GM21447 (cell line): ENCODE measurements around the gene ZCCHC2.
A peak's percentile ranks its signal among the peaks of the same experiment; 100 is the strongest.

Experiments used
- ATAC-seq: cut with Tn5 transposase; IDR thresholded peaks from one replicate; pipeline ENCODE4 v1.9.1; 2021; ENCODE audit not compliant: unreplicated experiment

Gene ZCCHC2

DNA sequence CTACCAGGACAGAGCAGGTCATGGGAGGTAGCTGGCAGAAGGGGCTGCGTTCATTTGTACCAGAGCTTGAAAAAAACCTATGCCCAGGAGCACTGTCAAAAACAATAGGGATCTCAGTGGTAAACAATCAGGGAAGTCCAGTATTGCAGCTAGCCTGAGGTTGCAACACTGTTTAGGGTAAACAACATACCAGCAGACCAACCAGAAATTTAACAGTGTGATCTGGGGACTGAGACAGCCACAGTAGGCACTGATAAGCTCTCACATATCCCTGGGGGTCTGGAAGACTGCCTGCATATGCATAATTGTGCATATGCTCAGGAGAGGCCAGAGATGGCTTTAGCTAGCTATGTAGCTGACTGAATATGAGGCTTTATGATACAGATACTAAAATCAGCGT, 12.0 kb upstream of the ZCCHC2 start:
- ATAC-seq: no peak

DNA sequence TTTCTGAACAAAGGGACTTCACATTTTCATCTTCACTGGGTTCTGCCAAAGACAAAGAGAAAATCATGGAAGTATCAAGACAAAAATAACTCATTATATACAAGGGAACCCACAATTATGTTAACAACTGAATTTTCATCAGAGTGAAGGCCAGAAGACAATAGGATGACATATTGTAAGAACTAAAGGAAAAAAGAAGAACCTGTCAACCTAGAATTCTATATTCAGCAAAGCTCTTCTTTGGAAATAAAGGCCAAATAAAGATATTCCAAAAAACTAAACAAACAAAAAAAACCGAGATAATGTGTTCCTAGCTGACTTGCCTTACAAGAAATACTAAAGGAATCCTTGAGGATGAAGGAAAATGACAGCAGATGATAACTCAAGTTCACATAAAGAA, 10.3 kb upstream of the ZCCHC2 start:
- ATAC-seq: no peak

DNA sequence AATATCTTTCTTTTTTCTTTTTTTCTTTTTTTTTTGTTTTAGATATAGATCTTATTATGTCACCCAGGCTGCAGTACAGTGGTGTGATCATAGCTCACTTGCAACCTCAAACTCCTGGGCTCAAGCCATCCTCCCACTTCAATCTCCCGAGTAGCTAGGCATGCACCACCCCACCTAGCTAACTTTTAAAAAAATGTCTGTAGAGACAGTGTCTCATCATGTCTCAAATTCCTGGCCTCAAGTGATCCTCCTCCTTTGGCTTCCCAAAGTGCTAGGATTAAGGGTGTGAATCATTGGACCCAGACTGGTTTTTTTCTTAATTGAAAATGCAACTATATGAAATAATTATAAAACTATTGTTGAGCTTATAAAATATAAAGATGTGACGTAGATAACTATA, 9.8 kb upstream of the ZCCHC2 start:
- ATAC-seq: no peak

DNA sequence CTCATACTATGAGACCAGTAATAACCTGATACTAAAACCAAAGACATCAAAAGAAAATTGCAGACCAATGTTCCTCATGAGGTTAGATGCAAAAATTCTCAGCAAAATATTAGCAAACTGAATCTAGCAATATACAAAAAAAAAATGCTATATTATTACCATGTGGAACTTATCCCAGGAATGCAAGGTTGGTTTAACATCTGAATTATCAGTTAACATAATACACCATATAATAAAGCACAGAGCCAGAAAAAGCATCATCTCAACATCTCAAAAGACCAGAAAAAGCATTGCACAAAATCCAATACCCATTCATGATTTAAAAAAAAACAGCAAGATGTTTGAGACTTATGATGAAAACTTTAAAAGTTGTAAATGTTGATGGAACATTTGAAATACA, 8.3 kb upstream of the ZCCHC2 start:
- ATAC-seq: no peak

DNA sequence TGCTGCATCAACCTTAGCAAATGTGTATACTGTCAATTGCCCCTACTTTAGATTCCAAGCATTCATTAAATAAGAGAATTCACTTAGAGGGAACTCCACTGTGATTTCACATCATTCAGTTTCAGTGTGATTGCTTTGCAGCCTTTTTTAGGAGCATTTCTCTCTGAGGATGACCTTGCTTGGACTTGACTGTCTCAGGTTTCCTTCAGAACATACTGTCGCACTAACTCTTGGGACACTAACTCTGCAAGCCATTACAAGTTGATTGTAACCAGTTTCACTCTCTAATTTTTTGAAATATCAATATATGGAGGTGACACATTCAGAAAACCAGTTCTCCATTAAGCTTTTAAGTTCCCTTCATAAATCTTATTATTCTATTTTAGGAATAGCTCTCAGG, 6.6 kb upstream of the ZCCHC2 start:
- ATAC-seq: no peak

DNA sequence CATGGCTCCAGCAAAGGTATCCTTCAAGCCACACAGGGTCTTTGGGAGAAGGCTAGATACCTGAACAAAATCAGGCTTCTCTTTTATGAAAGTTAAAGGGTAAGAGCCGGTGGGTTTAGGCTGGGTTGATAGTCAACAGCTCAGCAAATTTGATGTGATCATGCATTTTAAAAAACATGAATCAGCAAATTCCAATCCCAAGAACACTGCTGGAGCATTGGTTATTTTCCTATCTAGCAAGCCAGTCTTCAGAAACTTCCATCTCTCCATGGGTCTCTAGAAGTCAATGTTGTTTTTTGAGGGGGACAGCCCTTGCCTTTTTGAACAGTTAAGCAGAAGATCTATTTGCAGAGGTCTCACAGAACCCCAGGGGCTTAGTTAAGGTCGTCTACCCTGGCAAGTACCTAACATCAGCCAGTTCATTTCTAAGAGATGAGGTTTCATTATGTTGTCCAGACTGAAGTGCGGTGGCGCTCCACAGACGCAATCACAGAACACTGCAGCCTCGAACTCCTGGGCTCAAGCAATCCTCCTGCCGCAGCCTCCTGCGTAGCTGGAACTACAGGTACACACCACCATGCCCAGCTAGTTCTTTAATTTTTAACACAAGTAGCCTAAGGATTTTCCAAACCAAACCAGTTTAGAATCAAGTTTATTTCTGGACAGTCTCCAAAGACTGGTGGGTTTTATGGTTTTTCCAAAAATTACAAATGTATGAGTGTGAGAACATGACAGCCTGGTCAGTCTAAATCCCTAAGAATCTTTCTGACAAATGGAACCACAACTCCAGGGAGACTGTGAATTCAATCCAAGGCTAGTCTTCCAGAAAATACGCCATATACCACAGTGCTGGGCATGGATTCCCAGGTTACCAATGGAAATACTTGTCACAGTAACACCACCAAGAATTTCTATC, 4.1 kb upstream of the ZCCHC2 start:
- no peak for ATAC-seq

DNA sequence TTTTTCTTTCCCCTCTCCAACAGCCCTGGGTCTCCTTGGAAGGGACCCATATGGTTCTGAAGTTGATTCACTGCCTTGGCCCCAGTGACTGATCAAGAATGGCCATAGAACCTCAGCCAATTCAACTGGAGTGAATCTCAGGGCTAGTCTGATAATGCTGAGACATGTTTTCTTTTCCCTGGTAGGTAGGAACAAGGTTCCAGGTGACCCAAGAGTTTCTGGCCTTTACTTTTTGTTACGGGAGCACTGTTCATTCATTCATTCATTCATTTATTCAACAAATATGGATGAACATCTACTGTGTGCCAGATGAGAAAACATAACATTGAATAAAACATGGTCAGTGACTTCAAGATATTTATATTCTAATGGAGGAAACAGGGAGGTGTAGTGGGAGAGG, 3.1 kb upstream of the ZCCHC2 start:
- ATAC-seq: no peak

DNA sequence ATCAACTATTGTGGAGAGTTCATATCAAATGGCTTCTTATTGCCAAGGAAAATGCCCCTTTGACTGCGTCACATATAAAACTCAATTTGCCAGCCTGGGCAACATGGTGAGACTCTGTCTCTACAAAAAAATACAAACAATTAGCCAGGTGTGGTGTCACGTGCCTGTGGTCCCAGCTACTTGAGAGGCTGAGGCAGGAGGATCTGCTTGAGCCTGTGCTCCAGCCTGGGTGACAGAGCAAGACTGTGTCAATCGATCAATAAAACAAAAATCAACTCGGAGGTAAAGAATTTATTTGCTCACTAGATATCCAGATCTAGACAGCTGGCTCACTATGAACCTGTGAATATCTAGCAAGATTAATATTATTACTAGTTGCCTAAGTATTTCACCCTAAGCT, 1.7 kb upstream of the ZCCHC2 start:
- ATAC-seq: no peak

DNA sequence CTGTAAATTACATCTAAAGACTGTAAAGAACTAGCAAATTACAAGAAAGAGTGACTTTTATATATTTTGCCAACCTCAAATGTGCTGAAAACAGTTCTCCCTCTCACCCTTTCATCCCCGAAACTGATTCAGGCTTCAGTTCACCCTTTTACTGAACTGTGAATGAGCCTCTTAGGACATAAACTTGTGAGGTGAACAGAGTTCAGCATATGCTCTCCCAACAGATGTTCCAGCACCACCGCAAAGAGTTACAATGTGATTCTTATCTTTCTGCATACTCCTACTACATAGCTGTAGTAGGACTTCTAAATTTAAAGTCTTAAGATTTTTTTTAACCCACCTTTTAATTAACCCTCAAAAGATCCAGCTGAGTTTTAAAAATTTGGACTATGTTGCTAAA, 1.2 kb upstream of the ZCCHC2 start:
- ATAC-seq: no peak

DNA sequence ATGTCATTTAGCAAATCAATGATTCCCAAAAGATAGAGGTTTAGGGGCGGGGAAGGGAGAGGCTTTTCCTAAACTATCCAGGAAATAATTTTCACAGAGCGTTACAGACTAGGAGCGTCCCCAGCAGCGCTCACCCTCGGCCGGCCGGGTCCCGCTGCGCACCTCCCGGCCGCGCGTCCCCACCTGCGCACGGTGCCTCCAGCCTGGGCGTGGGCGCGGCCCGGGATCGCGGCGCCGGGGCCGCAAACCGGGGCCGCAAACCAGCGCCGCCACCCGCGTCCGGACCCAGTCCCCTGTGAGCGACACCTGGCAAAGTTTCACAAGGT, 684 bp upstream of the ZCCHC2 start:
- ATAC-seq: peak; percentile 2

DNA sequence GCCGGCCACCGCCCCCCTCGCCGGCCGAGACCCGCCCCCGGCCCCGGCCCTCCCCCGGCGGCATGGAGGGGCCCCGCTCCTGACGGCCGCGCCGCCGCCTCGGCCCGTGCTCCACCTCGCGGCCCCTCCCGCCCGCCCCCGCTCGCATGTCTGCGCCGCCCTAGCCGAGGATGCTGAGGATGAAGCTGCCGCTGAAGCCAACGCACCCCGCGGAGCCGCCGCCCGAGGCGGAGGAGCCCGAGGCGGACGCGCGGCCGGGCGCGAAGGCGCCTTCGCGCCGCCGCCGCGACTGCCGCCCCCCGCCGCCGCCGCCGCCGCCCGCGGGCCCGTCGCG, 397 bp downstream of the ZCCHC2 start:
- no peak for ATAC-seq

DNA sequence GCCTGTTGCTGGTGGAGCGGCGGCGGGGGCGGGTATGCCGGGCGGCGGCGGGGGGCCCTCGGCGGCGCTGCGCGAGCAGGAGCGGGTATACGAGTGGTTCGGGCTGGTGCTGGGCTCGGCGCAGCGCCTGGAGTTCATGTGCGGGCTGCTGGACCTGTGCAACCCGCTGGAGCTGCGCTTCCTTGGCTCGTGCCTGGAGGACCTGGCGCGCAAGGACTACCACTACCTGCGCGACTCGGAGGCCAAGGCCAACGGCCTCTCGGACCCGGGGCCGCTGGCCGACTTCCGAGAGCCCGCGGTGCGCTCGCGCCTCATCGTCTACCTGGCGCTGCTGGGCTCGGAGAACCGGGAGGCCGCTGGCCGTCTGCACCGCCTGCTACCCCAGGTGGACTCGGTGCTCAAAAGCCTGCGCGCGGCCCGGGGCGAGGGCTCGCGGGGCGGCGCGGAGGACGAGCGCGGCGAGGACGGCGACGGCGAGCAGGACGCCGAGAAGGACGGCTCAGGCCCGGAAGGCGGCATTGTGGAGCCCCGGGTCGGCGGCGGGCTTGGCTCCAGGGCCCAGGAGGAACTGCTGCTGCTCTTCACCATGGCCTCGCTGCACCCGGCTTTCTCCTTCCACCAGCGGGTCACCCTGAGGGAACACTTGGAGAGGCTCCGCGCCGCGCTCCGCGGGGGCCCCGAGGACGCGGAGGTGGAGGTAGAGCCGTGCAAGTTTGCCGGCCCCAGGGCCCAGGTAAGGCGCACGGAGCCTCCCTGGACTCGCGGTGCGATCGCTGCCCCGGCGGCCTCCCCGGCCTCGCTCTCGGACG, 1.0 kb downstream of the ZCCHC2 start:
- ATAC-seq: no peak

DNA sequence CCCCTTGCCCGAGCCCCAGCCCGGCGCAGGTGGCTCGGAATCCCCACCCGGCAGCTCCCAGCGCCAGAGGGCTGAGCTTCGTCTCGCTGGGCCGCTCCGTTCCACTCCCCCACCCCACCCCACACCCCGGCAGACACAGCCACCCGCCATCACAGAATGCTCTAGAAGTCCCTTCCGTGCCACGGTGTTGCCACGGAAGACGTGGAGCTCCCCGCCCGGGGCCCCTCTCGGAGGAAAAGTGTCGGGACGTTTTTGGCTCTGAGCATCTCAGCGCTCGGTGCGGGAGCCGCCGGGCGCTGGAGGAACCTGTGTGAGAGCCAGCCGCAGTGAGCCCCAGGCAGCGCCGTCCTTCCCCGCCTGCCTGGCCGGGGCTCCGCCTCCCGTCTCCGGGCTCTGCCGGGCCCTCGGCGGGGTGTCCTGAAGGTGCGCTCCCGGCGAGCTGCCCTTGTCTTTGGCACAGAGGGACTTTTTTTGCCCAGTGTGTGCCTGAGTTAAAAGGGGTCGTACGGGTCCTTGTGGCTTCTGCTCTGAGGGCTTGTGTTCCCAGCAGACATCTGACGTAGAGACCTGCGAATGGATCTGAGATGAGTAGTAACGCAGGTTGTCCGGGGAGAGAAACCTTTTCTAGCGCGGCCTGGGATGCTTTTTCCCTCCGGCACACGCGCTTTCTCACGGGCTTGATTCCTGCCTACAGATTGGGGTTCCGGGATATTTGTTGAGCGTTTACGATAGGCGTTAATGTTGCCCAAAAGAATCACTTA, 1.8 kb downstream of the ZCCHC2 start:
- ATAC-seq: no peak

DNA sequence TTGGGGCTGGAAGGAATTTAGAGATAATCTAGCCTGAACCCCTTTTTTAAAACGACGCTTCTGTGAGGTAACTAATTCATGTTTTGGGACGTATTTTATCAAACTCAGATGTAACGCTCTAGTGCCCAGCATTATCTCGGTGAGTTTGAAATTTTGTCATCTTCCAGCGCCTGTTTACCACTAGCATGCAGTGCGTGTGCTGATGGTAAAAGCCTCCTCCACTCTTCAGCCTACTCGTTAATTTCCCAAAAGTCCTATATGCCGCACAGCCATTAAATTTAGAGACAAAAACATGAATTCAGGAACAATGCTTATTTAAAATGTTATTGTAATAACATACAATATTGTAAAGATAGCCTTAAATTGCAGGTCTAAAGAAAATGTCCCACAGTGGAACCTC, 2.8 kb downstream of the ZCCHC2 start:
- no peak for ATAC-seq

DNA sequence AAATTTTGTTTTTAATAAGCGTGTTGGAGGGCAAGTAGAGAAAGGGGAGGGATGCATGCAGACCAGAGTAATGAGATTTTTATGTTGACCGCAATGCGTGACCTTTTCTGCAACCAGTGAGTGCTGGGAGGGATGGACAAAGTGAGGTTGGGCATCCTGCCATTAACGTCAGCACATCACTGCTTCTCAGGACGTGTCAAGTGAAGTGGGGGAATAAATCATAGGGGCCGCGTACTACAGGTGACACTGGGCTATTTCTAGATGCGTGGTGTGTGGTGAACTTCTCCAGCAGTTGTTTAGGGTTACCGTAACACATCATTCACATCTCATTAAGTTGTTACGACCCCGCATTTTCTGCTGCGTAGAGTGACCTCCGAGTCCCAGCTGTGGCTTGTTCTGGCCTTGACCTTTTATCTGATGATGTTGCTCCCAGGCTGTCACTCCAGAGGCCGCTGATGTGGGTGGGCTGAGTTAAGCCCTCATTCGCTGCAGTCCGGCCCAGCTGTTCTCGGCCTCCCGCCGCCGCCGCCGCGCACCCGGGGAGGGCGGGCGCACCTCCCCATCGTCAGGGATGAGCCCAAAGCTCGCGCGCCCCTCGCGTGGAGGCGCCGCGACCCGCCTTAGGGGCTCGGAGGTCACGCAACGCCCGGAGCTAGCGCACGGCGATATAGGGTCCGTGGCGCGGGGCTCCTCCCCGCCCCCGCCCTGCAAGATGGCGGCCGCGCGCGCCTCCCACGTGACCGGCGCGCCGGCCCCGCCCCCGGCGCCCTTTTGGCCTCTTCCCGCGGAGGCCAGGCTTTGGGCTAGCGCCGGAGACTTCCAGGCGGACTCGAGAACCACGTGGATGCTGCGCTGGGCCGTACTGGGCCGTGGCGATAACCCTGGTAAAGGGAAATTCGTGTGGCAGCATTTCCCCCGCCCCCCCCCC, 3.5 kb downstream of the ZCCHC2 start:
- peak; percentile 13 for ATAC-seq

DNA sequence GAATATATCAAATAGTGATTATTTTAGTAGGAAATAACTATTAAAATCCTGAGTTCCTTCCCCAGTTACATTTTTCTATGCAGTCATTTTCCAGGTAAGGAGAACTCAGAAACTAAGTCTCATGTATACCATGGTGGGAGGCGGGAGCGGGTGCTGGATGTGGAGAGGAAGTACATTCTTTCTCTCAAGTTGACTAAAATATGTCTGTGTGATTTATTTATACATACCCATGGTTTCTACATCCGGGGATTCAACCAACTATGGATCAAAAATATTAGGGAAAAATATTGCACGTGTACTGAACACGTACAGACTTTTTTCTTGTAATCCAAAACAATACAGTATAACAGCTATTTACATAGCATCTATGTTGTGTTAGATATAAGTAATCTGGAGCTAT, 6.8 kb downstream of the ZCCHC2 start:
- no peak for ATAC-seq

DNA sequence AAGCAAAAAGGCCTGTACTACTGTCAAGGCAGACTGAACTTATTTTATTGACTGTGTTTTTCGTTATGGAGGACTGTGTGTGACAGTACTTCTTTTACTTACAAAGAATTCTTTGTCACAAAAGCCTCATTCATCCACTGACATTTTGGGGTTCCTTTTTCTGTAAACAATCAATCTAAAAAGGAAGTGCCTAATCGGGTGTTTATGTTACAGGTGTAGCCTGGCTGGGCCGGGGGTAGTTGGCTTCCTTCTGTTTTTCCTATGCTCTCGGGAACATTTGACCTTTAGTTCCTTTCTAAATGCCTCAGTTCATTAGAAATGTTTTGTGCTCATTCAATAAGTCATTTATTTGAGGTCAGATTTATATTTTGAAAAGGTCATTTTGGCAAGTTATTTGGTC, 8.3 kb downstream of the ZCCHC2 start:
- ATAC-seq: no peak

DNA sequence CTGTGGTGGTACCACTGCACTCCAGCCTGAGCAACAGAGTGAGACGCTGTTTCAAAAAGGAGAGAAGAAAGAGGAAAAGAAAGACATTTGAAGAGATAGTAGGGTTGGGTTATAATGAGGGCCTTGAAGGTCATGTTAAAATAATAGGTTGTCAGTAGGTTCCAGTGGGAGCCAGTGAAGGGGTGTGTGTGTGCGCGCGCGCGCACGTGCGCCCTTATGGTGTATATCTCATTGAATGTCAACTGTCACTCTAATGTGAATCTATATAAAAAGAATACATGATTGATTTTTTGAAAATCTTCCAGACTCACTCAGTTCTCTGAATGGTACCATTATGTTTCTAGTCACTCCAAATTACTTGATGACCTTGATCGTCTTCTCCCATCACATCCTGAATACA, 9.1 kb downstream of the ZCCHC2 start:
- ATAC-seq: no peak

DNA sequence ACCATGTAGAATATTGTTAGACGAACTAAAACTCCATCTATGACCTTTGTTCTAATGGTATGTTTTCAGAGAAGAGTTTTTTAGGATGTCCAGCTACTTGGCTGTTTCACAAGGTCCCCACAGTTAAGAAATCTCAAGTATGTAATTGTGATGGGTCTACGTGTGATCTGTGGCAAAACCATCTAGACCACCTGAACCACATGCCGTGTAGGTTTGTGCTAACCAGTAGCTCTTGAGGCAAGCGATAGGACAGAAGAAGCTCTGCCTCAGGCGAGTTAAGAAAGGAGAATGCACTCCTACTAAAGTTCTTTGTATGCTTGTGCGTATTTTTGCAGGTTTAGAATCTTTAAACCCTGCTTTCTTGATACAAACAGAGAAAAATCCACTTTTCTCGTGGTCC, 13.2 kb downstream of the ZCCHC2 start:
- ATAC-seq: no peak

DNA sequence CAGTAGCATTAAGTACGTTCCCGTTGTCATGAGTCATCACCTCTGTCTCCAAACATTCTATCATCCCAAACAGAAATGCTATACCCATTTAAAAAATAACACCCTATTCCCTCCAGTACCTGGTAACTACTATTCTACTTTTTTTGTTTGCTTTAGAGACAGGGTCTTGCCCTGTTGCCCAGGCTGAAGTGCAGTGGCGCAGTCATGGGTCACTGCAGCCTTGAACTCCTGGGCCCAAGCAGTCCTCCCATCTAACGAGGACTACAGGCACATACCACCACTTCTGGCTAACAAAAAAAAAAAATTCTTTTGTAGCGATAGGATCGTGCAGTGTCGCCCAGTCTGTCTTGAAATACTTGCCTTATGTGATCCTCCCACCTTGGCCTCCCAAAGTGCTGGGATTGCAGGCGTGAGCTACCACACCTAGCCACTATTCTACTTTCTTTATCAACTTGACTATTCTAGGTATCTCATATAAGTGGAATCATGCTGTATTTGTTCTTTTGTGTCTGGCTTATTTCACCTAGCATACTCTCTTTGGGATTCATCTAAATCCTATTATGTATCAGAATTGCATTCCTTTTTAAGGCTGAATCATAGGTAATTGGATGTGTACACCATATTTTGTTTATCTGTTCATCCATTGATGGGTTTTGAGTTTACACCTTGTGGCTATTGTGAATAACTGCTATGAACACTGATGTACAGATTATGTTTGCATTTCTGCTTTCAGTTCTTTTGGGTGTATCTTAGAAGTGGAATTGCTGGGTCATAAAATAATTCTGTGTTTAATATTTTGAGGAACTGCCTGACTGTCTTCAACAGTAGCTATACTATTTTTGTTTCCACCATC, 14.4 kb downstream of the ZCCHC2 start:
- ATAC-seq: no peak
